Endometrial microvascular endothelial cells (primary cell): ENCODE data around the gene MANBA. TPM values are rescaled to one million over a fixed set of nuclear protein-coding genes. Genes with fewer than 3 reads are reported as not detected.

Experiments
- in situ Hi-C: cut with HindIII; loops from 2 replicates; pipeline ENCODE4 v1.10.0; 2017; ENCODE audit warnings: low sequenced_read_pairs, low pct_unique_long_range_greater_than_20kb; ENCODE audit errors: inconsistent ontology term
- total RNA-seq: library from RNA; depleted of rRNA; stranded (reverse); fragments of >200 nt; gene quantifications from one replicate; pipeline ENCODE4 v1.2.3, GENCODE V29; 2015; ENCODE audit errors: inconsistent ontology term

MANBA gene
- total RNA-seq = 7.0 TPM

DNA sequence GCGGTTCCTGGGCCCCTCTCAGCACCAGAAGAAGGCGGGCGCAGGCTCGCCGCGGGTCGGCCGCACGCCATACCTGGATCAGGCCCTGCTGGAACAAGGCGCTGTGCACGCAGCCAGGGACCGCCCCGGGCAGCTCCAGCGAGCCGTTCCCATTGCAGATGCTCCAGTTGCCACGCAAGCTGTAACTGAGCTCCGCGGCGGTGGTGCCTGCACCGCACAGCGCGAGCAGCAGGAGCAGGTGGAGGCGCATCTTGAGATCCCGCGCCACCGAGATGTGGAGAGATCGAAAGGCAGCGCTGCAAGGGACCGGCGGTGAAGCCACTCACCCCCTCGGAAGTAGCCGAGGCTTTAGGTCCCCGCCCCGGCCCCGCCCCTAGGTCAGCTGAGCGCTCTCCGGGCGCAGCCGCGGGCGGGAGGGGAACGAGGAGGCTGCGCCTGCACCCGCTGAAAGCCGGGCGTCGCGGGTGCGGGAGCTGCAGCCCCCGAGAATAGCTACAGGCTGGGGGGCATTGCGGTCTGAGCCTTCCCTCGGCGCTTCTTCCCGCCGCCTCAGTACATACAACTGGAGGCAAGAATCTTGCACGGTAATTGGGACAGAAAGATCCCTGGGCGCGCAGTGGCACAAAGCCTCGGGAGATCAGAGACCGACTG lies at the start of gene MANBA:
Gene MANBA (minus strand): TSS at position 324 of the 651 bp plus-strand sequence. CDS start 74 bp downstream, at position 250.
- in situ Hi-C loops = no loop called here

DNA sequence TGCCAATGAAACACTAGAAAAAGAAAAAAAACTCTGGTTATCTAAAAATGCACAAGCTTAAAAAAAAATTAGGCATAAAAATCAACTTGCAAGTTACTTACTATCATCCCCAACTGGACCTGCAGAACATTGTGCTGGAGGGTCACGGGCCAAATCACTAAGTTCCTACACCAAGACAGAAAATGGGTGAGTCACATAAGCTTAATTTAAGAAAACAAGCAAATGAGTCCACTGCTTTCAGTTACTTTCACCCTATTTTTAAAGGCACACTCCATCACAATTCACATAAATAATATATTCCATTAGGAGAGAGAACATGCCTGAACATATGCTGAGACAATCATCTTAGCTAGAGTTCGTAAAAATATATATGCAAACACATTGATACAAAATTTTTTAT lies 48.9 kb upstream of the MANBA start:
- in situ Hi-C loops = no loop called here

DNA sequence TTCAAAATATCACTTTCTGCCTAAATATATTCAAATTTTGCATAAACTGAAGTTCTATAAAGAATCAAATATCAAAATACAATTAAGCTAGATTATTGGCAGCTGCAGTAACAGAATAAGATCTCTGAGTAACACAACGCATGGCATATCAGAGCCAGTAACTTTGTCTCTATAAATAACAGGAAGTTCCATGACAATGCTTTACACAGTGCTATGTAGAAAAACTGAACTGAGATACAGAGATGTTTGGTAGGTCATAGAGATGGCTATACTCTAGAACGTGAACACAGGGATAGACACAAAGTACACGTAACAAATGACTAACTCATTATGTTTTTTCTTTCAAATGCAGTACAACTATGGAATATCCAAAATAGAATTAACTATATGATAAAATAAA lies 48.4 kb upstream of the MANBA start:
- in situ Hi-C loops = no loop called here

DNA sequence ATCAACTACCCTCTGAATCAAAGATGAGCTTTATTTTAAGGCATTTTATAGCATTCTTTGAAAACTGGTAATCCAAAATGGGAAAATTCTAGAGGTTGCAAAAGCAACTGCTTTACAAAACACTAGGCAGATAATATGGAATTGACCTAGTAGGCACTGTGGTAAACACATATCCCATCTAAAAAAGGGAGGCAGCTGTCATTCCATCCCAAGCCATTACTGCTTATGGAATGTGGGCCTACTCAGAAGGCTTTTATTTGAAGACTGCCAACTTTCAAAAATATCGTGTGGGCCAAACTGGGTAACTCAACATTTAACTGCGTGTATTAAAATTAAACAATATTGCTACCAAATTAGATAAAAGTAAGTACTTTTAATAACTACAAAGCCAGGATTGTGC lies 47.2 kb upstream of the MANBA start:
- in situ Hi-C loops = no loop called here

DNA sequence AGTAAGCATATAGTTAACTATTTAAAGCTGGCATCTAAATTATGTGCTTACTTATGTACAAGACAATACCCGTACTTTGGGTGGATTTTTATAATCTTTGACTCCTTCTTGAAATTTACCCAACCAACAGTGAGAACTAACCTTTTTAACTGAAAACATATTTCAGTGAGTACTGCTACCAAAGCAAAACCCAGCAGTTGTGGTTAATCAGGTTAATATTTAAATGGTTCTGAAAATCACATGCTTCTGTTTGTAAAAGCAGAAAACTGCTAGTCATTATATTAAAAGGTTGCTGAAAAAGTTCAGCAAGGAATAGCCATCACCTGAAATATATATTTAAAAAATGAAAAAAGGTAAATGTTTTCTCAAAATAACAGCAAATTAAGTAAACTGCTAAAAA lies 46.6 kb upstream of the MANBA start:
- in situ Hi-C loops = no loop called here

DNA sequence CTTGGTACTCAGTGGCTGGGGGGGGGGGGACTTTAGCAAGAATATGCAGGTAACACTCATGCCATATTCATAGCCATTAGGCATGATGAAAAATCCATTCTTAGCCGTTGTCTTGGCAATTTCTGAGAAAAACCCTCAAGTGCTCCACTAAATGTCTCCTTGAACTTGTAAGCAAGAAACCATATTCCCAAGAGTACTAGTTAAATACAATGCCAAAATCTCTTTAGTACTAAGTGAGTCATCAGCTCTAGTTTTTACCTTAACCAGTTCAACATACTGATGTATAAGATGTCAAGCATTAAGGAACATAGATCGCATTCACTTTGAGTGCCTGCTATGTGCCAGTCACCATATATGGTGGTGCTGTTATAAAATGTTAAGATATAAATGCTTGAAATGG lies 39.0 kb upstream of the MANBA start:
- in situ Hi-C loops = no loop called here

DNA sequence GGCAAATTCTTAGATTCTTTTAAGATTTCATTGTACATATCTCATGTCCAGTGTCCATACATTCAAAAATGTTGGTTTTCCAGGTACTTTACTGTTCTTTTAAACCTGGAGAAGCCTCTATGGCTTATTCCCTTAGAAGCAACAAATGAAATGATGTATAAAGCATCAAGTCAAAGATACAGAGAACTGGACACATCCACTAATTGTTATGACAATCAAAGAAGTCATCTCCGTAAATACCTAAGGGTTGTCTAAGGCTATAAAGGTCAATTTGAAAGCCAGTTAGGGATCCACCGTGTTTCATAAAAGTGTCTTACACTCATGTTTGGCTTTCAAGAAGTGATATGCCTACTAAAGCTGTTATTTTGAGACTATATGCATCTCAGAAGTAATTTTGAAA lies 34.2 kb upstream of the MANBA start:
- in situ Hi-C loops = no loop called here

DNA sequence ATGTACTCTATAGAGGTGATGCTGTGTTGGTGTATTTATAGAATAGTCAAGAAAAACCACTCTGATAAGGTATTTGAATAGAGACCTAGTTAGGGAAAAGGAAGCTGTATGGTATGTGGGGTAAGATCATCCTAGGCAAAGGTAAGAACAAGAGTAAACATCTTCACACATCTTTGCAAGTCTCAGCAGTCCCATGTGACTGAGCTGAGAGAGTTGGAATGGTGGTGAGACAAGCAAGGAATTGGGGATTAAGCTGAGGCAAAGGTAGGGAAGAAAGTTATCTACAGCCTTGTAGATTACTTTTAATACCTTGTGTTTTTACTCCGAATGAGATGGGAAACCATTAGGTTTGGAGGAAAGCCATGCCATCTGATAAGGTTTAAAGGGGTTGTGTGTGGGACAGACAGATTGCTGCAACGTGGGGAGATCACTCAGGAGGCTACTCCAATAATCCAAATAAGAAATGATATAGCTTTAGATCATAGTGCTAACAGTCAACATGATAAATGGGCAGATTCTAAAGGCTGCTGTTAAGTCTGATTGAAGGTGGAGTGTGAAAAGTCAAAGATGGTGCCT lies 31.7 kb upstream of the MANBA start:
- in situ Hi-C loops = no loop called here

DNA sequence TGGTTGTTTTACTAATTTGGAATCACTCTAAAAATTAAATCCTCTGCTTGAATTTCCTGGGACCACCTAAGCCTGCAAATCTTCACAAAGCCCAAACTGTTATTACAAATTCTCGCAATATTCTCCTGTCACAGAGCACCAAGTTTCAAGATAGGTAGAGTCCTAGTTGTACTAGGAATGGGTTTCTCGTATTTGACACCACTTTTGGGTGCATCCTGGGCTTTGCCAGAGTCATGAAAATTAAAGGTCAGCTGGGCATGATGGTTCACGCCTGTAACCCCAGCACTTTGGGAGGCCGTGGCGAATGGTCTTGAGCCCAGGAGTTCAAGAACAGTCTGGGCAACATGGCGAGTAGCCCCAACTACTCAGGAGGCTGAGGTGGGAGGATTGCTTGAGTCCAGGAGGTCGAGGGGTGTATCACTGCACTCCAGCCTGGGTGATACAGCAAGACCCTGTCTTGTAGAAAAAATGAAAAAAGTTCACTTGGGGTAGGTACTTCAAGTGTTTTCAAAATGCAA lies 30.6 kb upstream of the MANBA start:
- in situ Hi-C loops = no loop called here

DNA sequence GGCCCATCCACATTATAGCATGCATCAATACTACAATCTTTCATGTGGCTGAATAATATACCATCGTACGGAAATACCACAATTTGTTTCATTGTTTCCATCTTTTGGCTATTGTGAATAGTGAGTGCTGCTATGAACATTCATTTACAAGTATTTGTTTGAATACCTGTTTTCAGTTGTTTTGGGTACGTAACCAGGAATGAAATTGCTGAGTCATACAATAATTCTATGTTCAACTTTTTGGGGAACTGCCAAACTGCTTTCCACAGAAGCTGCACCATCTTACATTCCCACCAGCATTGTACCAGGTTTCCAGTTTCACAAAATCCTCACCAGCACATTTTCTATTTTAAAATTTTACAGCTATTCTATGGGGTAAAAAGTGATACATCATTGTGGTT lies 28.5 kb upstream of the MANBA start:
- in situ Hi-C loops = no loop called here

DNA sequence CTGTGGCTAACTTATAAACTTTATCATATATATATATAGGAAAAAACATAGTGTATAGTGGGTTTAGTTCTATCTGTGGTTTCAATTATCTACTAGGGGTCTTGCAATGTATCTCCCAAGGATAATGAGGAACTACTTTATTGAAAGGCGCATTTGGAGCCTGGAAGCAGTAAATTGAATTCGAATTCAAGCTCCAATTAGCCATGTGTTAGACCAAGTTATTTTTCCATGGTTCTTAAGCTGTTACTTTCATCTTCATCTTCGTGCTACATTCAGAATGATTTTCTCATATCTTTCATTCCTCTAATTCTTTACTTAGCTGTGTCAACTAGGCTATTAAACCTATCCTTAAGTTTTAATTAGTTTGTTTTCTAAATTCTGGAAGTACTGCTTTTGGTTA lies 27.2 kb upstream of the MANBA start:
- in situ Hi-C loops = no loop called here

DNA sequence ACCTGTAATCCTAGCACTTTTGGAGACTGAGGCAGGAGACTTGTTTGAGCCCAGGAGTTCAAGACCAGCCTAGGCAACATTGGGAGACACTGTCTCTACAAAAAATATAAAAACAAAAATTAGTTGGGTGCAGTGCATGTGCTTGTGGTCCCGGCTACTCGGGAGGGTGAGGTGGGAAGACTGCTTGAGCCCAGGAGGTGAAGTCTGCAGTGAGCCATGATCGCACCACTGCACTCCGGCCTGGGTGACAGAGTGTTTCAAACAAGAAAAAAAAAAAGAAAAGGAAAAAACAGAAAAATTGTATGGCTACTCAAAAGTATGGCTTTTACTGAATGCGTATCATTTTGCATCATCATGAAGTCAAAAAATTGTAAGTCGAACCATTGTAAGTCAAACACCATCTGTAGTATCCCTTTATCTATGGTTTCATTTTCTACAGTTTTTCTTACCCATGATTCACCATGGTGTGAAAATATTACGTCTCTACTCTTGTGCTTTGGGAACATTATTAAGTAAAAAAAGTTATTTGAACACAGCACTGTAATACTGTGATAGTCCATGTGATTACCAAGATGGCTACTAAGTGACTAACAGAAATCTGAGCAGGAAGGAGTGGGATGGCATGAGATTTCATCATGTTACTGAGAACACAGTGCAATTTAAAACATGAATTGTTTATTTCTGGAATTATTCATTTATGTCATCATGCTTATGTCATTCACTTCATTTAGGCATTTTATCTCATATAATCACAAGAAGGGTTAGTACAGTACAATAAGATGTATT lies 26.5 kb upstream of the MANBA start:
- in situ Hi-C loops = no loop called here

DNA sequence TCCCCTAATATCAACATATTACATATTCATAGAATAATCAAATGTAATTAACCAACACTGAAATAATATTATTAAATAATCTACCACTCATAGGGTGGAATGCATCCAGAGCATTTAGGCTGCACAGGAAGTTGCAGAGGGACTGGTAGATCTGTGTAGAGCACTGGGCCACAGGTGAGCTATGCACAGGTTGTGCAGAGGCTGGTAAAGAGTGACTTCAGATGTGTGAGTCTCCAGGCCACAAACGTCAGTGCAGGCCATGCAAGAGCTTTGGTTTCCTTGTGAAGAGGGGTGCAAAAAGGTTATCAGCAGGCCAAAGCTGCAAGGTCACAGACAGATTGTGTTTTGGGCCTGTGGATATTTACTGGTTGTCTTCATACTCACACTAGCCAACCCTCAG lies 25.5 kb upstream of the MANBA start:
- in situ Hi-C loops = no loop called here

DNA sequence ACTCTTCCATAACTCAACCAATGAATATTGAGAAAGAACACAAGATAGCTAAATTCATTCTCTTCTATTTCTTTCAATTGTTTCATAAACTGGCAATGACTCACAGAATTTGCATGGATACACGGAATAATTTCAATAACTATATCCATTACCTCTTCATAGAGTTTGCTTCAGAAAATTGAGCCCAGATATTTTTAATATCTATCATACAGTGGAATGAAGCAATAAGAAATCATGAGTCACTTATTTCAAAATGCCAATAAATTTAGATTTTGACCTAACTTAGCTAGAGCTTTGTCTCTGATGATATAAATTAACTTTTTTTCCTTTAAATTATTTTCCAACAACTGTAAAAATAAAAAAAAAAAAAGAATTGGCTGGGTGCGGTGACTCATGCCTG lies 22.2 kb upstream of the MANBA start:
- in situ Hi-C loops = no loop called here

DNA sequence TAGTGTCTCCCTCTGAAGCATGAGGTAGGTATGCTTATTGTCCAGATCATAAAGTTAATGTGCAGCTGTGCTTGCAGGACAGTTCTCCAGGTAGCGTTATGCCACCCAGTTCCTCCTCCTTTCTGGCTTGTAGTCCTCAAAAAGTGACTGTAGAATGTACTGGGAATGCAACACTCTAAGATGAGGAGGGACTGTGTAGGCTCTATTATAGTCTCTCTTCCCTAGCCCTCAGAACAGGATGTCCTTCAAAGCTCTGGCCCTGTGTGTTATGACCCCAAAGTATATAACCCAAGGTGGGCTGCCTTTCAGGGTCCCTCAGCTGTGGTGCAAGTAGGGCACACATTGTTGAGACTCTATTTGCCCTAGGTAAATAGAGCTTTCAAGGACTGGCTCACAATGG lies 20.8 kb upstream of the MANBA start:
- in situ Hi-C loops = no loop called here

DNA sequence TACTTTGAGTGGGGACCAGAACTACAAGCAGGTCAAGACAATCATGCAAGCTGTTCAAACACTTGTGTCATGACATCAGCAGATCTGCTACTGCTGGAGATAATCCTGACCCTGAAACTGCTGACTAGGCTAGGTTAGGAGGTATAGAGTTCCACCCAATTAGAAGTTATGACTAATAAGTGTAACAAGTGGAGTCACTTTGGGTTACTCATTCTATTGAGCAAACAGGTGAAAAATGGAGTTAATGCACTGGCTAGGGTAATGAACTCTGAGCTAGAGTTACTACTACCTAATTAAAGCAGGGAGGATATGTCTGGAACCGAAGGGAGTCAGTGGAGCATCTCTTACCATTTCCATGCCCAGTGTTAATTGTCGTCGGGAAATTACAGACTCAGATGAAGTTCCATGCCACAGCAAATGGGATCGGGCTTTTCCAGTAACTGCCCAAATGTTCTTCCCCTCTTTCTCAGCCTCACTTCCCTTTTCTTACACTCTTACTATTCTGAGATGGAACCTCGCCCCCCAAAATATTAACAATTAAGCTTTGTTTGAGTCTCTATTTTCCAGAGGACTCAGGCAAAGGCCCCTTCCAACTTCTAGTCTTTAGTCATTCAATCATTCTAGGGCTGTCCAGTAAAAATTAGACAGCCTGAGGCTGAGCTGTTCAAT lies 19.8 kb upstream of the MANBA start:
- in situ Hi-C loops = no loop called here

DNA sequence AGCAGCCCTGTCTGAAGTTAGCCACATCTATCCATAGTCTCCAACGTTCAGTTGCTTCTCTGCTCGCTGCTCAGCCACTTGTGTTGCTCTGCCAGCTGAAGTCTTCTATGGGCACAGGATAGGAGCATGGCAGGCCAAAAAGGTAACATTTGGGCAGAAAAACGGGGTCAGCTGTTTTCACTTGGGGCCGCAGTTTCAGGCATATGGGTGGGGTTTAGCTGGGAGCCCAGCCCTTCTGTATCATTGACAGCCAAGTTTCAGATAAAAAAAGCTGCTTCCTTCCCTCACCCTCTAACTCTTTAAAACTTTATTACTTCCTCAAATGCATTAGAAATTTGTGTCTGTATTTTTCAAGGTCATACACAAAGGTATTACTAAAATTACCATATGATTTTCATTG lies 18.4 kb upstream of the MANBA start:
- in situ Hi-C loops = no loop called here

DNA sequence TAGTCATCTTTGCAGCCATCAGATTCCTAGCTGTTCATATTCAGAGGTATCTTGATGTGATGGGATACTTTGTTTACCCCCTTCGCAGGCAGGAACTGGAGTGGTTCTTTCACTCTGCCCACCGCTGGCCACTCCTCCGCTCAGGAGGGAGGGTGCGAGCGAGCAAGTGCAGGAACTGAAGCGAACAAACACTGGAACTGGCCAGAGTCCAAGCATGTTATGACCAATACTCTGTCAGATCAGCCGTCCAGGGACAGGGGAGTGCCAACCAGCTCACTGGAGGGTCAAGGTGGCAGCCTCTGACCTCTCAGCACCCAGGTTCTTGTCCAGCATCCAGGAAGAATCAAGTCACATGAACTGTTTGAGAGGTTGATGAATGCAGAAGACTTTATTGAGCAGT lies 18.0 kb upstream of the MANBA start:
- in situ Hi-C loops = no loop called here

DNA sequence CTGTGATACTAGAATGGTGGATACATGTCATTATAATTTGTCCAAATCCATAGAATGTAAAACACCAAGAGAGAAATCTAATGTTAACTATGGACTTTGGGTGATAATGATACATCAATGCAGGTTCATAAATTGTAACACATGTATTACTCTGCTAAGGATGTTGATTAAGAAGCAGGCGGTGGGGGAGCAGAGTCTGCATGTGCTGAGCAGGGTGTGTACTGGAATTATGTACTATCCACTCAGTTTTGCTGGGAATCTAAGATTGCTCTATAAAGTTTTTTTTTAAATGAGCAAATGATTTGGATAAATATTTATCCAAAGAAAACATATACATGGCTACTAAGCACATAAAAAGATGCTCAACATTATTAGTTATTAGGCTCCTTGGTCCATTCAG lies 15.0 kb upstream of the MANBA start:
- in situ Hi-C loops = no loop called here

DNA sequence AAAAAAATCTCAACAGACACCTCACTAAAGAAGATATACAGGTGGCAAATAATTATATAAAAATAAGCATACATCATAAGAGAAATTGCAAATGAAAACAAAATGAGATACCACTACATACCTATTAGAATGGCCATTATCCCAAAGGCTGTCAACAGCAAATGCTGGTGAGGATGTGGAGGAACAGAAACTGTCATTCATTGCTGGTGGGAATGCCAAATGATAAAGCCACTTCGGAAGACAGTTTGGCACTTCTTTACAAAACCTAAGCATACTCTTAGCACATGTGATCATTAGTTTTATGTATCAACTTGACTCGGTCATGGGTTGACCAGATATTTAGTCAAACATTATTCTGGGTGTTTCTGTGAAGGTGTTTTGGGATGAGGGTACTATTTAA lies 13.5 kb upstream of the MANBA start:
- in situ Hi-C loops = no loop called here
